ENCODE data around the gene DOCK9. TPM values are rescaled to one million over a fixed set of nuclear protein-coding genes. Genes with fewer than 3 reads are reported as not detected.

Gene DOCK9
- total and polyA plus RNA-seq, 9 of the 15 experiments (the other 6 are each of a cell fraction or from before 2014, with no cell fraction given) = 3.5 to 25.3 (median 16.7) TPM

- TF ChIP-seq MXI1 (IDR thresholded peaks at IDR 0.05; ENCODE audit: low read depth, low read length) (no peak), RFX5 (IDR thresholded peaks at IDR 0.05; ENCODE audit: low read depth, low read length) (no peak), PREB (CRISPR knock-in tag; IDR thresholded peaks at IDR 0.05) (no peak), SMAD2 (IDR thresholded peaks at IDR 0.05; ENCODE audit: low read depth, low read length) (no peak), SUPT5H (IDR thresholded peaks at IDR 0.05) (no peak), MCM2 (IDR thresholded peaks at IDR 0.05; ENCODE audit: low read depth) (no peak), SNAPC5 (CRISPR knock-in tag; IDR thresholded peaks at IDR 0.05) (no peak), ETS2 (tag; IDR thresholded peaks at IDR 0.05; ENCODE audit: borderline replicate concordance, poor library complexity, severe bottlenecking) (no peak), ZNF354B (CRISPR knock-in tag; IDR thresholded peaks at IDR 0.05) (no peak), CAMTA2 (CRISPR knock-in tag; conservative IDR thresholded peaks at IDR 0.05) (no peak), MYC (IDR thresholded peaks at IDR 0.05; ENCODE audit: low read depth, low read length) (0 out of 2 replicates have a peak, but pooled peaks have one; percentile 16), MYC (CRISPR knock-in tag; IDR thresholded peaks at IDR 0.05; ENCODE audit: borderline replicate concordance, low read depth) (no peak), FOXP1 (CRISPR knock-in tag; IDR thresholded peaks at IDR 0.05) (peak; percentile 99), ZNF76 (CRISPR knock-in tag; IDR thresholded peaks at IDR 0.05; ENCODE audit: borderline replicate concordance) (no peak), TSHZ1 (CRISPR knock-in tag; IDR thresholded peaks at IDR 0.05) (no peak), MED1 (CRISPR knock-in tag; IDR thresholded peaks at IDR 0.05; ENCODE audit: borderline replicate concordance) (no peak), ID3 (CRISPR knock-in tag; IDR thresholded peaks at IDR 0.05) (no peak), ID3 (tag; IDR thresholded peaks at IDR 0.05) (no peak), POLR2B (IDR thresholded peaks at IDR 0.05; ENCODE audit: low read depth, partially characterized antibody) (no peak), ZBTB1 (CRISPR knock-in tag; IDR thresholded peaks at IDR 0.05; ENCODE audit: borderline replicate concordance, low read depth) (no peak), STAT5B (CRISPR knock-in tag; IDR thresholded peaks at IDR 0.05) (no peak), CBFA2T3 (IDR thresholded peaks at IDR 0.05) (peak; percentile 97), GTF2B (IDR thresholded peaks at IDR 0.05; ENCODE audit: extremely low read depth, insufficient read length) (no peak), LCOR (CRISPR knock-in tag; IDR thresholded peaks at IDR 0.05) (no peak)
These were observed 2.0 kb downstream of the DOCK9 start (continued) for GRCh38 chr13:98975822-98976261.

All from K562 (cell line).